ENCODE results near the gene APAF1.

Gene APAF1

GRCh38 chr12:98758331-98758730 lies 113.2 kb downstream of the APAF1 start:
- no peak for DNase-seq (ENCODE audit: low read depth in 2 of 2)

GRCh38 chr12:98763656-98764055 lies 118.6 kb downstream of the APAF1 start:
- DNase-seq (ENCODE audit: low read depth in 2 of 2): no peak

DNA sequence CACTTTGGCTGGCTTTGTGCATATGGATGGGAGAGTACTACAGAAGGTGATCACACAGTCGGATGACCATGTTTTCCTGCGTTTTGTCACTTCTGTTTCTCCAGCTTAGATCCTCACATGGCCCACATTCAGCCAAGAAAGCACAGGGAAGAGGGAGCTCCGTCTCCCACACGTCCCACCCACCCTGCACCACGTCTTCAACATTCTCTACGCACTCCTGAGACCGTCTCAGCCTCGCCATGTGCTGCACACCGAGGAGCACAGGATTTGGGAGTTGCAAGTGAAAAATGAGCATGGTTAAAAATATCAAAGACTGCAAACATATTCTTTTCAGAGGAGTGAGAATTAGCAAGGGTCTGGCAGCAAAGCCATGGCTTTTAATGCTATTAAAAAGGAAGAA lies 122.2 kb downstream of the APAF1 start:
- no peak for DNase-seq (ENCODE audit: low read depth in 2 of 2)

DNA sequence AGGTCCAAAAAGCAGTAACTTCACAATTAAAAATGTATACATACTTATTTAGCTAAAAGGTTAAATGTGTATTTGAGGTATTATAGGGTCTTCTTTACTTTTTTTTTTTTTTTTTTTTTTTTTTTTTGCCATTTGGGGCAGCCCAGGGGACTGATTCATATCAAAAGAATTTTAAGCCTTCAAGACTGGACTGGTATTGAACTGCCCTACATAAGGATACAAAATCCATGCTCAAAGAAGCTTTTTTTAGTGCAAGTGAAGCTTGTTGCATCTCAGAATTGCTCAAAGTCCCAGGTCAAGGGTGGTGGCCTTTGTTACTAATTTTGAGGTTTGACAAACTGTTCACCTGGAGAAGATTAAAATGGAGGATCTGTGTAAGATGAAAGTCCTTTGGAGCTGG lies 124.0 kb downstream of the APAF1 start:
- no peak for DNase-seq (ENCODE audit: low read depth in 2 of 2)

- DNase-seq (ENCODE audit: low read depth in 2 of 2): no peak
These were observed 125.1 kb downstream of the APAF1 start for GRCh38 chr12:98770230-98770629.

DNA sequence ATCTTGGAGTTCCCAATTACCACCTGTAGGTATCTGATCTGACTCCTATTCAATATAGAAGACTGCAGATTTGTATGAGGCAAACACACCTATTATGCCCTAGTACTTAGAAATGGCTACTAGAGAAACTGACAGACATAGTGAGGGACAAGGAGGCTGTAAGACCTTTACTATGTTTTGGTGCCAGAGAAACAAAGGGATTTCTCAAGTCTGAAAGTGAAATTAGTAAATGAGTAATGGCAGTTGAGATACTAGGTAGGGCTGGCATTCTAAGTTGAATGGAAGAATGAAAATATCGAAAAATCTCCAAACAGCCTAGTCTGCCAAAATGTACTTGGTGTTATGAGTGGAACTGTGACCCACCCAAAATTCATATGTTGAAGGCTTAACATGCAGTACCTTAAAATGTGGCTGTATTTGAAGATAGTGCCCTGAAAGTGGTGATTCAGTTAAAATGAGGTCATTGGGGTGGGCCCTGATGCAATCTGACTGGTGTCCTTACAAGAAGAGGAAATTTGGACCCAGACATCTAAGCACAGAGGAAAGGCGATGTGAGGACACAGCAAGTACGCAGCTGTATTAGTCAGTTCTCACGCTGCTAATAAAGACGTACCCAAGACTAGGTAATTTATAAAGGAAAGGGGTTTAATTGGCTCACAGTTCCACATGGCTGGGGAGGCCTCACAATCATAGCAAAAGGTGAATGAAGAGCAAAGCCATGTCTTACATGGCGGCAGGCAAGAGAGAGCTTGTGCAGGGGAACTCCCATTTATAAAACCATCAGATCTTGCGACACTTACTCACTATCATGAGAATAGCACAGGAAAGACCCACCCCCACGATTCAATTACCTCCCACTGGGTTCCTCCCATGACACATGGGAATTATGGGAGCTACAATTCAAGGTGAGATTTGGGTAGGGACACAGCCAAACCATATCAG lies 127.0 kb downstream of the APAF1 start:
- DNase-seq (ENCODE audit: low read depth in 2 of 2): no peak

DNA sequence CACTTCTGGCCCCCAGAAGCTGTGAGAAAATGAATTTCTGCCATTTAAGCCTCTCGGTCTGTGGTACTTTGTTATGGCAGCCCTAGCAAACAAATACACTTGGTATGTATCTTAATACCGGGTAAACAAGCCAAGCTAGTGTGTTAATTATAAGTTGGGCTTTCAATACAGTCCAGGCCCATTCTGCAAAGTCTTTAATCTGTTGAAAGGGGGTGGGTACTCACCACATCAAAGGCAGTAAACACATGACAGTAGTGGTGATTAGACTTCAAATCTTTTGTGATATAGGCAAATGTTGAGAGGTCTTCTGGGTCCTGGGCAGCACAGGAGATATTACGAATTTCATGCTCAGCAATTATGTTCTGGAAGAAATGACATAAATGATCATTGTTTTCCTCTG lies 127.7 kb downstream of the APAF1 start:
- DNase-seq (ENCODE audit: low read depth in 2 of 2): no peak

DNA sequence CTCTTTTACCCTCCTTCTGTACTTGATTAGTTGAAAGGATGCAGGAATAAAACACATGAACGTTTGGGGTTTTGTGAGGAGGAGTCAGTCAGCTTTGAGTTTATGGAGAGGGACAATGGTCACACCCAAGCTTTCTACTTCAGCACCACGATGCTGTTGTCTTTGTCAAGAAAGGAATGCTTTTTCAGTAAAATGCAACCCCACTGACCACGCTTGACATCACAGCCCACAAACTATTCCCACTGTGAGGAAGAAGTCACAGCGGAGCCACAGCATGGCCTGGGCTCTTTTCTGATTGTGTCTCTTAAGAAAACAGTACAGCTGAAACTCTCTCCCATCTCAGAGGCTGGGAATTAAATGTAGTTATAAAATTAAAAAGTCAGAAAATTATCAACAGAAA lies 135.2 kb downstream of the APAF1 start:
- DNase-seq (ENCODE audit: low read depth in 2 of 2): no peak

- DNase-seq (ENCODE audit: low read depth in 2 of 2): no peak
These were observed 138.3 kb downstream of the APAF1 start for GRCh38 chr12:98783420-98783819.
